Endometrial microvascular endothelial cells (primary cell): Measurements from ENCODE around the gene OR11A1. TPM values are rescaled to one million over a fixed set of nuclear protein-coding genes. Genes with fewer than 3 reads are reported as not detected.

ENCODE experiments used
- in situ Hi-C: cut with HindIII; loops from 2 replicates; pipeline ENCODE4 v1.10.0; 2017; ENCODE audit warnings: low sequenced_read_pairs, low pct_unique_long_range_greater_than_20kb; ENCODE audit errors: inconsistent ontology term
- total RNA-seq: library from RNA; depleted of rRNA; stranded (reverse); fragments of >200 nt; gene quantifications from one replicate; pipeline ENCODE4 v1.2.3, GENCODE V29; 2015; ENCODE audit errors: inconsistent ontology term

The OR11A1 gene
- not detected for total RNA-seq

GRCh38 chr6:29456971-29457370 is at the start of gene OR11A1, which contains the start of gene OR2H1:
TSS of gene OR11A1 (minus strand) at chr6:29457071. CDS start at chr6:29427641, 29,430 bp downstream.
TSS of gene OR2H1 (plus strand) at chr6:29457155. CDS start at chr6:29461770, 4,615 bp downstream.
- in situ Hi-C loops, result no loop called here

- in situ Hi-C loops, result no loop called here
Observed at GRCh38 chr6:29506446-29507067, 49.7 kb upstream of the OR11A1 start.

GRCh38 chr6:29505808-29506207 is 48.9 kb upstream of the OR11A1 start:
- in situ Hi-C loops, result no loop called here

GRCh38 chr6:29504961-29505360 is 48.1 kb upstream of the OR11A1 start:
- in situ Hi-C loops, result no loop called here

- in situ Hi-C loops, result no loop called here
Observed at GRCh38 chr6:29502597-29502996, 45.7 kb upstream of the OR11A1 start.

GRCh38 chr6:29502181-29502580 is 45.3 kb upstream of the OR11A1 start:
- in situ Hi-C loops, result no loop called here

- in situ Hi-C loops, result no loop called here
Observed at GRCh38 chr6:29501106-29501505, 44.2 kb upstream of the OR11A1 start.

- in situ Hi-C loops, result no loop called here
Observed at GRCh38 chr6:29500594-29500993, 43.7 kb upstream of the OR11A1 start.

- in situ Hi-C loops, result no loop called here
Observed at GRCh38 chr6:29499704-29500103, 42.8 kb upstream of the OR11A1 start.

GRCh38 chr6:29496961-29497360 is 40.1 kb upstream of the OR11A1 start:
- in situ Hi-C loops, result no loop called here

- in situ Hi-C loops, result no loop called here
Observed at GRCh38 chr6:29495571-29495970, 38.7 kb upstream of the OR11A1 start.

GRCh38 chr6:29494131-29494530 is 37.3 kb upstream of the OR11A1 start:
- in situ Hi-C loops, result no loop called here

- in situ Hi-C loops, result no loop called here
Observed at GRCh38 chr6:29493261-29493660, 36.4 kb upstream of the OR11A1 start.

- in situ Hi-C loops, result no loop called here
Observed at GRCh38 chr6:29491574-29491973, 34.7 kb upstream of the OR11A1 start.

GRCh38 chr6:29490552-29490951 is 33.7 kb upstream of the OR11A1 start:
- in situ Hi-C loops, result no loop called here

GRCh38 chr6:29490055-29490454 is 33.2 kb upstream of the OR11A1 start:
- in situ Hi-C loops, result no loop called here

GRCh38 chr6:29489286-29489685 is 32.4 kb upstream of the OR11A1 start:
- in situ Hi-C loops, result no loop called here

- in situ Hi-C loops, result no loop called here
Observed at GRCh38 chr6:29488874-29489273, 32.0 kb upstream of the OR11A1 start.

GRCh38 chr6:29487660-29488059 is 30.8 kb upstream of the OR11A1 start, which contains the start of gene MAS1L:
TSS of gene MAS1L (minus strand) at chr6:29487956. CDS start at chr6:29487902, 54 bp downstream.
- in situ Hi-C loops, result no loop called here

- in situ Hi-C loops, result no loop called here
Observed at GRCh38 chr6:29487131-29487530, 30.3 kb upstream of the OR11A1 start.

GRCh38 chr6:29486577-29486976 is 29.7 kb upstream of the OR11A1 start:
- in situ Hi-C loops, result no loop called here
